MCF 10A (cell line): ENCODE measurements around the gene FAIM2. TPM values are rescaled to one million over a fixed set of nuclear protein-coding genes. Genes with fewer than 3 reads are reported as not detected.

ENCODE experiments used
- BruUV-seq: library from RNA; stranded (reverse); fragments of 400-500 nt; replicated peaks from 2 replicates; lab custom pipeline; 2021; lab: Mats Ljungman, UMichigan
- CTCF ChIA-PET: fragments of 300-600 bp; sonication (Branson Sonifier 250); formaldehyde crosslinking; extraction: SDS; loops from one replicate; lab custom pipeline; 2021; ENCODE audit warnings: antibody characterized with exemption, inconsistent platforms; lab: Yijun Ruan, JAX
- POLR2A ChIA-PET: fragments of 300-600, 350-650 bp; sonication (Branson Sonifier 250); formaldehyde crosslinking; extraction: SDS; loops from one replicate; lab custom pipeline; 2020; ENCODE audit warnings: antibody characterized with exemption, inconsistent platforms; lab: Yijun Ruan, JAX
- DNase-seq: peaks from one replicate; pipeline ENCODE4 v3.0.0-alpha.2; 2018; ENCODE audit not compliant: unreplicated experiment
- H3K27ac Mint-ChIP-seq: one replicate; pipeline ENCODE4 v1.8.0; 2022; ENCODE audit warnings: mild to moderate bottlenecking, low read depth, mixed read lengths; ENCODE audit not compliant: unreplicated experiment
- H3K27me3 Mint-ChIP-seq: one replicate; pipeline ENCODE4 v1.8.0; 2022; ENCODE audit warnings: mixed read lengths; ENCODE audit not compliant: insufficient read depth, unreplicated experiment
- H3K36me3 Mint-ChIP-seq: one replicate; pipeline ENCODE4 v1.8.0; 2022; ENCODE audit warnings: mild to moderate bottlenecking, moderate library complexity, mixed read lengths; ENCODE audit not compliant: insufficient read depth, unreplicated experiment
- H3K4me1 Mint-ChIP-seq: one replicate; pipeline ENCODE4 v1.8.0; 2022; ENCODE audit warnings: mixed read lengths; ENCODE audit not compliant: insufficient read depth, unreplicated experiment
- H3K4me3 Mint-ChIP-seq: one replicate; pipeline ENCODE4 v1.8.0; 2022; ENCODE audit warnings: mild to moderate bottlenecking, moderate library complexity, mixed read lengths; ENCODE audit not compliant: unreplicated experiment
- H3K9me3 Mint-ChIP-seq: one replicate; pipeline ENCODE4 v1.8.0; 2022; ENCODE audit warnings: mixed read lengths; ENCODE audit not compliant: unreplicated experiment
- intact Hi-C: fragments of 100-400 bp; cut with micrococcal nuclease; formaldehyde crosslinking; loops from 2 replicates; pipeline ENCODE4 v1.14.1; 2022
- total RNA-seq: library from RNA; stranded (reverse); gene quantifications from 2 replicates; pipeline ENCODE4 v1.2.3, GENCODE V29; 2022
- TF ChIP-seq, protein P1 (sequence below): fragments of 200-600 bp; IDR thresholded peaks from one replicate; pipeline ENCODE4 v1.8.0; 2022; ENCODE audit warnings: antibody characterized with exemption, mild to moderate bottlenecking; ENCODE audit not compliant: unreplicated experiment

FAIM2 gene
- total RNA-seq, 1 experiment from 2014 or later: not detected

DNA sequence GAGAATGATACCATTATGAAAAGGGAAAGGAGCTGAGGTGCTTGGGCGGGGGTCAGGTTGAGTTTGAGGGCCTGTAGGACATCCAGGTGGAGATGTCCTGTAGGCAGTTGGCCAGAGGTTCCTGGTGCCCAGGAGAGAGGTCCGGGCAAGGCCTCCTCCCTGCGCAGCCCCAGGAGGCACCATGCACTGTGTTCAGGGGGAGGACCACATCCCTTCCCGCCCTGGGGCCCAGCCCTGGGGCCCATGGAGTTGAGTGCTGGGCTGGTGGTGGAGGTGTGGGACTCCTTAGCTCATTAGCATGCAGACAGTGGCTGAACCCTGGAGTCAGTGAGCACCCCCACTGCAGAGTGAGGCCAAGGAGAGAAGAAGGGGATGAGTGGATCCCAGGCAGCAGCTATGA is 5.7 kb upstream of the FAIM2 start:
- no peaks in the 10 kb centered on the region for H3K9me3 Mint-ChIP-seq
- ChIA-PET CTCF (interaction anchor here (1.1 kb wide), 1 partner anchor 41 kb away, joined by 5 read pairs; no protein-coding TSS in a partner anchor), POLR2A (interaction anchor here (0.6 to 1.0 kb wide), 2 partner anchors 23 to 29 kb away, joined by 3 read pairs; no protein-coding TSS in a partner anchor)
- intact Hi-C loops: no loop called here
- BruUV-seq: no TSS peak
- TF ChIP-seq, protein P1, sequence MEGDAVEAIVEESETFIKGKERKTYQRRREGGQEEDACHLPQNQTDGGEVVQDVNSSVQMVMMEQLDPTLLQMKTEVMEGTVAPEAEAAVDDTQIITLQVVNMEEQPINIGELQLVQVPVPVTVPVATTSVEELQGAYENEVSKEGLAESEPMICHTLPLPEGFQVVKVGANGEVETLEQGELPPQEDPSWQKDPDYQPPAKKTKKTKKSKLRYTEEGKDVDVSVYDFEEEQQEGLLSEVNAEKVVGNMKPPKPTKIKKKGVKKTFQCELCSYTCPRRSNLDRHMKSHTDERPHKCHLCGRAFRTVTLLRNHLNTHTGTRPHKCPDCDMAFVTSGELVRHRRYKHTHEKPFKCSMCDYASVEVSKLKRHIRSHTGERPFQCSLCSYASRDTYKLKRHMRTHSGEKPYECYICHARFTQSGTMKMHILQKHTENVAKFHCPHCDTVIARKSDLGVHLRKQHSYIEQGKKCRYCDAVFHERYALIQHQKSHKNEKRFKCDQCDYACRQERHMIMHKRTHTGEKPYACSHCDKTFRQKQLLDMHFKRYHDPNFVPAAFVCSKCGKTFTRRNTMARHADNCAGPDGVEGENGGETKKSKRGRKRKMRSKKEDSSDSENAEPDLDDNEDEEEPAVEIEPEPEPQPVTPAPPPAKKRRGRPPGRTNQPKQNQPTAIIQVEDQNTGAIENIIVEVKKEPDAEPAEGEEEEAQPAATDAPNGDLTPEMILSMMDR: no peak
- DNase-seq: no peak
- H3K36me3 Mint-ChIP-seq: peaks cover 3% of the 10 kb centered on the region
- H3K4me1 Mint-ChIP-seq: no peaks in the 10 kb centered on the region
- no peak overlapping the region for H3K27ac Mint-ChIP-seq
- H3K4me3 Mint-ChIP-seq: no peak overlapping the region
- H3K27me3 Mint-ChIP-seq: peaks cover 18% of the 10 kb centered on the region

DNA sequence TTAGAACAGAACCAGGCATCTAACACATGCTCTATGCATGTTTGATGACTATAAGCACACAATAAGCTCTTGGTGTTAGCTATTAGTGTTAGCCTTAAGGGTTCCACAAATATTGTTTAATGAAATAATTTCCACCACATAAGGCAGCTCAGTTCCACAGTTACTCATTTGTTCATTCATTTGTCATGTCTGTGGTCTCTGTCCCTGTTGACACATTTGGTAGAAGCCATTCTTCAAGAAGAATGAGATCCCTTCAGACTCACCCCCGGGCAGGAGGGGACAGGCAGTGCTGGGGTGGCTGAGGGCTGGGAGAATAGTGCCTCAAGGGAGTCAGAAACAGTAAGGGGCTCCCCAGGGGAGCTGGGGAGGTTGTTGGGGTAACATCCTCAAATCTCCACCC is 3.7 kb upstream of the FAIM2 start:
- POLR2A ChIA-PET: no interaction called here
- H3K27me3 Mint-ChIP-seq: peaks cover 21% of the 10 kb centered on the region
- CTCF ChIA-PET: no interaction called here

DNA sequence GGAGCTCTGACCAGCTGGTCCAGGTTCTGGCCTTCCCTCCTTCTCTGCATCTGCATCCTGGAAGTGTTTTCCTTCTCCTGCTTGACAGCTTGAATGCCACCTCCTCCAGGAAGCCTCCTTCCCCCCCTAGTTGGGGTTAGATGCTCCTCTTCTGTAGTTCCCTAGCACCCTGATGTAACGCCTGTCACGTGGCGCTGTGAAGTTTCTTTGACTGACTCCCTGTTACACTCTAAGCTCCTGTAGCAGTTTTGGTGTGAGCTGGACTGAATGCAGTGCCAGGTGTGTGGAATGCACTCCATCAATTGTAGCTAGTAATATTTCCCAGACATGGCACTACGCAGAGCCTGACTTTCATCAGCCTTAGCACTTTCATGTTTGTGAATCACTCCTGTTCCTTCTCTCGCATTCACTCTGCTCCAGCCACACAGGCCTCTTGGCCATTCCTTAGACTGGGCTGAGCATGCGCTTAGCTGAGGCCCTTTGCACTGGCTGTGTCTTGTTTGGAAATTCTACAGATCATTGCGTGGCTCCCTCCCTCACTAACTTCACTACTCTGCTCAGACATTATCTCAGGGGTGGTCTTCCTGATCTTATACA is 2.1 kb upstream of the FAIM2 start:
- H3K27me3 Mint-ChIP-seq: peaks cover 35% of the 10 kb centered on the region
- TF ChIP-seq, protein P1: no peak
- no TSS peak for BruUV-seq
- no peaks in the 10 kb centered on the region for H3K9me3 Mint-ChIP-seq
- intact Hi-C loops: no loop called here
- POLR2A ChIA-PET: interaction anchor here (0.6 to 0.8 kb wide), 3 partner anchors 17 to 175 kb away, joined by 3 read pairs; partner anchors contain the start of gene TMBIM6
- no peak overlapping the region for H3K27ac Mint-ChIP-seq
- H3K4me3 Mint-ChIP-seq: no peak overlapping the region
- DNase-seq: no peak
- H3K36me3 Mint-ChIP-seq: no peaks in the 10 kb centered on the region
- no peaks in the 10 kb centered on the region for H3K4me1 Mint-ChIP-seq
- CTCF ChIA-PET: interaction anchor here (1.2 kb wide), 1 partner anchor 40 kb away, joined by 5 read pairs; no protein-coding TSS in a partner anchor

More for the DNA sequence above, 3.7 kb upstream of the FAIM2 start:
- Mint-ChIP-seq H3K27ac (peak overlapping the region; percentile 16), H3K9me3 (no peaks in the 10 kb centered on the region), H3K4me3 (no peak overlapping the region), H3K4me1 (no peaks in the 10 kb centered on the region), H3K36me3 (no peaks in the 10 kb centered on the region)
- intact Hi-C loops: no loop called here
- TF ChIP-seq, protein P1: no peak
- DNase-seq: no peak
- no TSS peak for BruUV-seq

DNA sequence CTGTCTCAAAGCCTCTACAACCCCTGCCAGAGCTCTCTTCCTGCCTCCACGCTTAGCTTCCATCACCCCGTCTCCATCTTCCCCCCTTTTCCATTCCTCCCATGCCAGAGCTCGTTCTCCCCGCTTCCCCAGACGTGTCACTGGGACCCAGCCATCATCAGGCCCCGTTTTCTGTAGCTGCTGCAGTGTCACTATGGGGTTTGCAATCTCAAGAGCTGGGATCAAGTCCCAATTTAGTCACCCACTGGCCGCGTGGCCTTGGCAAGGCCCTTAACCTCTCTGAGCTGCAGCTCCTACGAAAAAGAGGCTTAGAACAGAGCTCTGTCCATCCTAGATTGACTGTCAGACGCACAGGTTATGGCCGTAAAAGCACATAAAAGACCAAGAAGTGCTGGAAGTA is 901 bp upstream of the FAIM2 start:
- H3K4me3 Mint-ChIP-seq: no peak overlapping the region
- ChIA-PET POLR2A (no interaction called here), CTCF (interaction anchor here (1.0 to 1.2 kb wide), 2 partner anchors 39 to 41 kb away, joined by 3 read pairs; no protein-coding TSS in a partner anchor)
- no TSS peak for BruUV-seq
- TF ChIP-seq, protein P1: no peak
- no peaks in the 10 kb centered on the region for H3K36me3 Mint-ChIP-seq
- no peak for DNase-seq
- H3K27me3 Mint-ChIP-seq: peaks cover 41% of the 10 kb centered on the region
- intact Hi-C loops: no loop called here
- H3K27ac Mint-ChIP-seq: no peak overlapping the region
- no peaks in the 10 kb centered on the region for H3K4me1 Mint-ChIP-seq
- H3K9me3 Mint-ChIP-seq: no peaks in the 10 kb centered on the region
